Progenitor cell of endocrine pancreas (in vitro differentiated cells): ENCODE measurements around the gene HDHD3. TPM values are rescaled to one million over a fixed set of nuclear protein-coding genes. Genes with fewer than 3 reads are reported as not detected.

ENCODE experiments used
- DNase-seq: peaks from one replicate; pipeline ENCODE4 v3.0.0; 2021; ENCODE audit warnings: low spot score; ENCODE audit not compliant: unreplicated experiment
- H3K27ac Mint-ChIP-seq: 2 replicates; pipeline ENCODE4 v1.8.0; 2021; ENCODE audit warnings: mild to moderate bottlenecking, moderate library complexity, mixed read lengths
- H3K27me3 Mint-ChIP-seq: 2 replicates; pipeline ENCODE4 v1.8.0; 2021; ENCODE audit warnings: mixed read lengths
- H3K36me3 Mint-ChIP-seq: 2 replicates; pipeline ENCODE4 v1.8.0; 2022; ENCODE audit warnings: mixed read lengths; ENCODE audit not compliant: insufficient read depth
- H3K4me1 Mint-ChIP-seq: 2 replicates; pipeline ENCODE4 v1.8.0; 2021; ENCODE audit warnings: low read depth, mixed read lengths
- H3K4me3 Mint-ChIP-seq: 2 replicates; pipeline ENCODE4 v1.8.0; 2021; ENCODE audit warnings: low read depth, mild to moderate bottlenecking, moderate library complexity, mixed read lengths
- H3K9me3 Mint-ChIP-seq: 2 replicates; pipeline ENCODE4 v1.8.0; 2021; ENCODE audit warnings: low read depth, mixed read lengths
- total RNA-seq: library from RNA; stranded (reverse); gene quantifications from 2 replicates; pipeline ENCODE4 v1.2.1, GENCODE V29; 2021
- TF ChIP-seq, protein P1 (sequence below): fragments of 200-600 bp; sonication (generic); IDR thresholded peaks from one replicate; pipeline ENCODE4 v1.5.0; 2021; ENCODE audit warnings: antibody characterized with exemption, mild to moderate bottlenecking; ENCODE audit not compliant: unreplicated experiment

The HDHD3 gene
- total RNA-seq, 1 donor from 2014 or later, result 83.9 TPM

DNA sequence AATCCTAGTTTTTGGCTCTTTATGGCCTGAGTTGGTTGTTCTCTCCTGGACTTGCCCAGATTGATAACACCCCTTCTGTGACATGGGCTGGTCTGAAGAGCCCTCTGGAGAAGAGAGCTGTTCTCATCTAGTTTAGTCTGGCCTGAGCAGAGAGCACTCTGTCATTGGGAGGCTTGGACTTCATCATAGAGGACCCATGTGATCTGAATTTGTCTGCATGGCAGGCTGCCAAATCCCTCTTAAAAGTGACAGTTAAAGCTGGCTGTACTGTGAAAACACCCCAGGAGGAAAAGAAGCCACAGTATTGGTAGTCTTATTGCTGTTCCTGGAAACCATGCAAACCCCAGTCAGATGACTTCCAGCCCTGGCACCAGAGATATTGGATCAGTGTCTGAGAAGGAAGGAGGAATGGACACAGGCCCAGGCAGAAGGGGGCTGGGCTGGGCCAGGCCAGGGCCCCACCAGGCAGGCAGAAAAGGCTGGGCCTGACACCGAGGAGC is 33.0 kb downstream of the HDHD3 start:
- Mint-ChIP-seq H3K27ac (no peak overlapping the region), H3K9me3 (no peaks in the 10 kb centered on the region), H3K4me3 (no peak overlapping the region), H3K4me1 (peaks cover 11% of the 10 kb centered on the region), H3K36me3 (no peaks in the 10 kb centered on the region), H3K27me3 (peaks cover 8% of the 10 kb centered on the region)
- no peak for DNase-seq
- TF ChIP-seq, protein P1, sequence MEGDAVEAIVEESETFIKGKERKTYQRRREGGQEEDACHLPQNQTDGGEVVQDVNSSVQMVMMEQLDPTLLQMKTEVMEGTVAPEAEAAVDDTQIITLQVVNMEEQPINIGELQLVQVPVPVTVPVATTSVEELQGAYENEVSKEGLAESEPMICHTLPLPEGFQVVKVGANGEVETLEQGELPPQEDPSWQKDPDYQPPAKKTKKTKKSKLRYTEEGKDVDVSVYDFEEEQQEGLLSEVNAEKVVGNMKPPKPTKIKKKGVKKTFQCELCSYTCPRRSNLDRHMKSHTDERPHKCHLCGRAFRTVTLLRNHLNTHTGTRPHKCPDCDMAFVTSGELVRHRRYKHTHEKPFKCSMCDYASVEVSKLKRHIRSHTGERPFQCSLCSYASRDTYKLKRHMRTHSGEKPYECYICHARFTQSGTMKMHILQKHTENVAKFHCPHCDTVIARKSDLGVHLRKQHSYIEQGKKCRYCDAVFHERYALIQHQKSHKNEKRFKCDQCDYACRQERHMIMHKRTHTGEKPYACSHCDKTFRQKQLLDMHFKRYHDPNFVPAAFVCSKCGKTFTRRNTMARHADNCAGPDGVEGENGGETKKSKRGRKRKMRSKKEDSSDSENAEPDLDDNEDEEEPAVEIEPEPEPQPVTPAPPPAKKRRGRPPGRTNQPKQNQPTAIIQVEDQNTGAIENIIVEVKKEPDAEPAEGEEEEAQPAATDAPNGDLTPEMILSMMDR, result no peak

DNA sequence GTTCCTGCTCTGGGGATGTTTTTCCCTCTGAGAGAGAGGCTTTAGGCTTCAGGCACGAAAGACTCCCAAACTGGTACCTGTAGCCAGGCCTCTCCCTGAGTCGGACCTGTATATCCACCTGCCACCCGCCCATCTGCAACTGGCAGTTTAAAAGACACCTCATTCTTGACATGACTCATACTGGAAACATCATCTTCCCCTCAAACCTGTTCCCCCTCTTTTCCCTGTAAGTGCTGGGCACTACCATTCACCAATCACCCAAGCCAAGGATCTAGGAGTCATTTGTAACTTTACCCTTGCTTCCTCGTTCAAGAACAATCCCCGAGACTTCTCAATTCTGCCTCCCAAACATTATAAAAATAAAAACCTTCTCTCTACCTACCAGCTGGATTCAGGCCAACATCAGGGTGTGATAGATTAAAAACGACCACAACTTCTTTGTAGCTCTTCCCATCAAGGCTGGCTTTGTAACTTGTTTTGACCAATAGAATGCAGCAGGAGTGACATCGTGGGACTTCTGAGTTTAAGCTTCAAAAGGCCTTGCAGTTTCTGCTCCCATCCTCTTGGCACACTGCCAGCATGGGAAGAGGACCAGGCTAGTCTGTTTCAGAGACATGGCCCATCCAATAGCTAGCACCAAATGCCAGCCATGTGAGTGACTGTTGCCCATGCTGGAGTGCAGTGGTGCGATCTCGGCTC is 34.9 kb downstream of the HDHD3 start:
- Mint-ChIP-seq H3K27me3 (peaks cover 2% of the 10 kb centered on the region), H3K27ac (no peak overlapping the region), H3K9me3 (no peaks in the 10 kb centered on the region), H3K4me3 (no peak overlapping the region), H3K4me1 (peaks cover 11% of the 10 kb centered on the region), H3K36me3 (no peaks in the 10 kb centered on the region)
- TF ChIP-seq, protein P1, result no peak
- no peak for DNase-seq

DNA sequence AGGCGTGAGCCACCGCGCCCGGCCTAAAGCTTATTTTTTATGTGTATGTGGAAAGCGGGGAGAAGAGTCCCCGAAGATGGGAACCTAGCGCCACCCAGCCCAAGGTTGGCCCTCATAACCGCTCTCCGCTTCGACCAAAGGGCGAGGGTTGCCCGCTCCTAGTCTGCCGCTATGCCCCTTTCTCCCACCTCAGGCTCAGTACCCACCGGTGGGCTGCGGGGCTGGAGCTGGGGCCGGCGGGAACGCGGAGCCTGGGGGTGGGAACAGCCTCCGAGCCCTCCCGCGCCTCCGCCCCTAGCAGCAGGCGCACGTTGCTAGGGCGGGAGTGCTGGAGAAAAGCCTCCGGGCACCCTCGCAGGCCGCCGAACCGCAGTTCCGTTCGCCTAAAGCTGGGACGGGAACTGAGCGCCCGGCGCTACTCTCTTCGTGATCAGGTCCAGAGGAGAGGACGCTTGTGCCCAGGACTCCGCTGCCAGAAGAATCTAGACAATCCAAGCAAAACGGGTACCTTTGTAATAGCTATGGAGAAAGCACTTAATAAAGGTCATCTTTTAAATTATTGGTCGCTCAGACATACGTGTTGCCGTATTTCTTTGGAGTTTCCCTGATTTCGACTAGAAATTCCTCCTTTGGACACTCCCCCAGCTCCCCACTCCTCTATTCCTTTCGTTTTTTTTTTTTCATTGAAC is 36.6 kb downstream of the HDHD3 start, which contains the start of gene WDR31:
Gene WDR31, minus strand, starts transcription at position 265 of the 689 bp plus-strand sequence. CDS start 8,253 bp downstream, outside the sequence.
- no peaks in the 10 kb centered on the region for H3K9me3 Mint-ChIP-seq
- peak within 1 kb of the TSS; percentile 79 for H3K4me3 Mint-ChIP-seq
- TF ChIP-seq, protein P1, result no peak
- peak within 1 kb of the TSS; percentile 90 for H3K27ac Mint-ChIP-seq
- DNase-seq, result peak; percentile 76
- H3K4me1 Mint-ChIP-seq, result peaks cover 11% of the 10 kb centered on the region
- H3K27me3 Mint-ChIP-seq, result peaks cover 2% of the 10 kb centered on the region
- no peaks in the 10 kb centered on the region for H3K36me3 Mint-ChIP-seq

DNA sequence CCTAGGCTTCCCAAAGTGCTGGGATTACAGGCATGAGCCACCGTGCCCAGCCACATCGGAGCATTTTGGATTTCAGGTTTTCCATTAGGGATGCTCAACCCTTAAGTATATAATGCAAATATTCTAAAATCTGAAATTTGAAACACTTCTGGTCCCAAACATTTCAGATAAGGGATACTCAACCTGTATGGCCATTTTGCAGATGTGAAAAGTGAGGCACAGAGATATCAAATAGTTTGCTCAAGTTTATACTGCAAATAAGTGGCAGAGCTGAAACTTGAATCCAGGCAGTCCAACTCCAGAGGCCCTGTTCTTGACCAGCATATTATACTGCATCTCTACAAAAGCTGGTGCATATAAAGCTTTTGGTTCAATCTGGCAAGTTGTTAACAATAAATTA is 39.1 kb downstream of the HDHD3 start:
- TF ChIP-seq, protein P1, result no peak
- Mint-ChIP-seq H3K4me1 (peaks cover 11% of the 10 kb centered on the region), H3K27ac (no peak overlapping the region), H3K27me3 (peaks cover 2% of the 10 kb centered on the region), H3K4me3 (no peak overlapping the region), H3K9me3 (no peaks in the 10 kb centered on the region), H3K36me3 (peaks cover 1% of the 10 kb centered on the region)
- DNase-seq, result no peak

DNA sequence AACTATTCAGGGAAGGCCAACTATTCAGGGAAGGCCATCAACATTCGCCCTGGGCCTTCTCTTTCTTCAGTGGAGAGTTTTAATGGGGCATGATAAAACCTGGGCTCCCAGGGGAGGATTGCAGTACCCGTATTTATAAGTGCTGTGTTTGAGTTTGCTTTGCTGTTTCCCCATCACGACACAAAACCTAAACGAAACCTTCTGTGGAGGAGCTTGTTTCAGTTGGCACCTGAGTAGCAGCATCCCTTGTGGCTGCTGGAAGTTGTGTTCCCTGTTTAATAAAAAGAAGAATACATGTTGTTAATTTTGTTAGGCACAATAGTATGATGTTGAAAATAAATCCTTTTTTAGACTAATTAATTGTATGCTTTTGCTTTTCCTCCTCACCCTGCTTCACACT is 45.0 kb downstream of the HDHD3 start:
- Mint-ChIP-seq H3K9me3 (no peaks in the 10 kb centered on the region), H3K36me3 (peaks cover 4% of the 10 kb centered on the region), H3K27me3 (no peaks in the 10 kb centered on the region), H3K4me3 (no peak overlapping the region), H3K4me1 (peaks cover 10% of the 10 kb centered on the region), H3K27ac (no peak overlapping the region)
- DNase-seq, result no peak
- TF ChIP-seq, protein P1, result no peak
